NCI-H524 (cell line): ENCODE results near the gene VTI1A.
"Not testable (repeated sequence)": the region's sequence is repeated elsewhere in the genome, so short reads cannot be mapped to it uniquely, and the experiment has no call there.

Experiments
- DNase-seq, 2 experiments: peaks; one replicate each; lab custom pipeline; 2025; lab: John Stamatoyannopoulos, UW

The VTI1A gene

DNA sequence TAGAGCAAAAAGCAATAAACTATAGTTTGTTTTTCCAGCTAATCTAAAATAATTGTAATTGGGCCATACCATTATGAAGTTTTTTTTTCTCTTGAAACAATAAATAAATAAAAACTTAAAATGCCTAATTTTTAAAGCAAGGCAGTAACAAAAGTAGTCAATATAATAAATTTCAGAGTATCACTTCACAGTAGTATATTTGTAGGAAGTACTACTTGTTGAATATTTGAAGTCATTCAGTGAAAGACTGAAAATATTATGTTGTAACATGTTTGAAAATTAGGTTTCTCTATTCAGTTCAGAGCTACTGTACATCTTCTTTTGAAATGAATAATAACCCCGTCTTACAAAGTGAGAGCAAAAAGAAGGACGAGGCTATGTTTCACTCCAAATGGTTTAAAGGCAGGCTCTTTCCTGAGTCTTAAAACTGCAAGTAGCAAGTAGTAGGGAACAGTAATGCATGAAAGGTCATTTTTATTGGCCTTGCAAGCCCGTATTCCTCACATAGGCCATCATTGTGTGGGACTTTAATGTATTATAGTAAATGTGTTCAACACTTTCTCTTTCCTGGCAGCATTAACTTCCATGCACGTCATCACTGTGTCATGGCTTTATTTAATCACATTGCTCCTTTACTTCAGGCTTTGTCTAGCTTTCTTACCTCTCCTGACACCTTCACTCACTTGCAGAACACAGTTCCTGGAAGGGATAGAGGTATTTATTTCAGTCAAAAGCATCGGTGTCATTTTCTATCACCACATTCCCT is 141.4 kb downstream of the VTI1A start:
- no peak for DNase-seq

DNA sequence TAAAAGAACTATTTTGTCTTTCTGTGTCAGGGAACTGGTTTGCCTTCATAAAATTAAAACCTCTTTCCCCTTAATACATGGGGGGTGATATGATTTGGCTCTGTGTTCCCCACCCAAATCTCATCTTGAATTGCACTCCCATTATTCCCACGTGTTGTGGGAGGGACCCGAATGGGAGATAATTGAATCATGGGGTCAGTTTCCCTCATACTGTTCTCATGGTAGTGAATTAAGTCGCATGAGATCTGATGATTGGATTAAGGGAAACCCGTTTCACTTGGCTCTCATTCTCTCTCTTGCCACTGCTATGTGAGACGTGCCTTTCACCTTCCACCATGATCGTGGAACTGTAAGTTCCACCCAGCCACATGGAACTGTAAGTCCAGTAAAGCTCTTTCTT is 142.1 kb downstream of the VTI1A start:
- DNase-seq: no peak

DNA sequence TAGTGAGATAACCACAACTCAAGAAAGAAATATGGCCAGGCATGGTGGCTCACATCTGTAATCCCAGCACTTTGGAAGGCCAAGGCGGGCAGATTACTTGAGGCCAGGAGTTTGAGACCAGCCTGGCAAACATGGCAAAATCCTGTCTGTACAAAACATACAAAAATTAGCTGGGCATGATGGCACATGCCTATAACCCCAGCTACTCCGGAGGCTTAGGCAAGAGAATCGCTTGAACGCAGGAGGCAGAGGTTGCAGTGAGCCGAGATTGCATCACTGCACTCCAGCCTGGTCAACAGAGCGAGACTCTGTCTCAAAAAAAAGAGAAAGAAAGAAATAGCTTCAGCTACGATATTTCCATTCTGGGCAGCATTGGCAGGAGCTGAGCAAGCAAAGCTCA is 143.8 kb downstream of the VTI1A start:
- DNase-seq: not testable (repeated sequence)

DNA sequence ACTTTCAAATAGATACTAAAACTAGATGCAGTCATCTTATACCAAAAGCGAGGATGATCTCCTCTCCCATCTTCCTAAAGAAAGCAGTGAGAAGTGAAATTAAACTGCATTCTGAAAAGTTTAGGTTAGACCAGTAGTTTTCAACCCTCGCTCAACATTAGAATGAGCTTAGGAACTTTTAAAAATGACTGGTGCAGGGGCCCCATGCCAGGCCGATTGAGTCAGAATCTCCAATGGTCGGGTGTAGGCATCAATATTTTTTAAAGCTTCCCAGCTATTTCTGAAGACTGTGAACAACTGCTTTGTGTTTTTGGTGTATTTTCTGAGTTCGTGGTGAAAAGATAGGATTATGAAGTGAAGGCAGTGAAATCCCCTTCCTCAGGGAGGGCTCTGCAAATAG is 146.0 kb downstream of the VTI1A start:
- no peak for DNase-seq

DNA sequence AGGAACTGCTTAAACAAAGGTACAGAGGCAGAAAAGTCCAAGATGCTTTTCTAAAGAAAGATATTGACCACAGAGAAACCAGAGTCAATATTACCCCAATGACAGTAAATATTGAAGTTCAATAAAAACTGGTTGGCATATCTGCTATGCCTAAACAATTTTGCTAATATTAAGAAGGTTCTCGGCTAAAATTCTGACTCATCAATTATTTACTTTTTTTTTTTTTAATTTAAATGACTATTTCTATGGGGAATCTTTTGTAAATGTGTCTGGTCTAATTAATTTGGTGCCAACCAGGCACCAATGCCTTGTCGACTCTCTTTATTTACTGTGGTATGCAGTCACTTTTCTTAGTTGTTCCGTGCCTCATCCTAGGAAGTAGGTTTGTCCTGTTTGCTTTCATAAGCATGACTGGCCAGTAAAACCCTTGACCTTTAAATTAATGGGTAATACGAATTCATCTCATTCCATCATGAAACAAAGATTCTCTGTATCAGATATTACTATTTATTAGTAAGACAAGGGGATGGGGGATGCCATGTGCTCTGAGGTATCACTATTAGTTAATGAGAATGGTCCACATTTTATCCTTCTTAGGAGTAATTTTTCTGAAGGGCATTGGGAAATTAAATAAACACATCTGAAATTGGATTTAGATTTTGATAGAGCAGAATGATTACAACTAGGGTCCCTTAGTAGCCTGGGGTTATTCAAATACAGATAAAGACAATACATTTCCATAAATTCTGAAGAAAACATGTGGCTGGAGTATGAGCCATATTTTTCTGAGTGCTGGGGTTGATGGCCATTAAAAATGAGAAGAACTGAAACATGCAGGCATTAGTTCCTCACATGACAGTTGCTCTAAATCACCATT is 154.4 kb downstream of the VTI1A start:
- no peak for DNase-seq

DNA sequence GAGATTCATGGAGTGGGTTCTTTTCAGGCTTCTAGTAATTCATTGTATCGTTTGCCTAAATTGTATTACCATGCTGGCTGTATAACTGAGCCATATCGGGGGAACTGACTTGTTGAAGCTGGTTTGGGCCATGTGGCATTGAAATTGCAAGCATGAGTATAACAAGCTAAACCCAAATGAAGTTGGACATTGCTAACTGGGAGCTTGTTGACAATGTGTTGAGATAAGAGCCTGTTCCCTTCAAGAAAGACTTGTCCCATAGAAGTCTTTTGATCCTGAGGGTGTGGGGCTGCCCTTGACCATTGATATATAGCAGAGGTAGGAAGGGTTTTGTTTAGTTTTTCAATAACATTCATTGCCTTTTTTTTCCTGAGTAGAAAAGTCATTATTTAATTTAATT is 156.0 kb downstream of the VTI1A start:
- no peak for DNase-seq

DNA sequence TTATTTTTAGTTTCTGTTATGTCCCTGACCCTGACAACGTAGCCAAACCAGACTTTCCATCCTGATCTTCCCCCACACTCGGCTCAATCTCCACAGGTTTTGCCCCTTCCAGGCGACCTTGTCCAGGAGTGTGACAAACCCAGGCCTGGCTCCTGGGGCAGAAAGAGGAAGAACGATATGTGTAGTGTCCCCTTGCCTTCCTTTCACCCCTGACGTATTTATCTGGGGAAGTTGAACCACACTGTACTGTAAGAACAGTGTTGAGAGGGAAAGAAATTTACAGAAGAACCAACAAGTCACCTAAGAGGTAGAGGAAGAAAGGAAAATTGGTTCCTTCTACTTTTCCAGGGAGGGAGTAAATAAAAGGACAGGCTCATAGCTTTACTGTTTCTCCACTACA is 158.0 kb downstream of the VTI1A start:
- no peak for DNase-seq

DNA sequence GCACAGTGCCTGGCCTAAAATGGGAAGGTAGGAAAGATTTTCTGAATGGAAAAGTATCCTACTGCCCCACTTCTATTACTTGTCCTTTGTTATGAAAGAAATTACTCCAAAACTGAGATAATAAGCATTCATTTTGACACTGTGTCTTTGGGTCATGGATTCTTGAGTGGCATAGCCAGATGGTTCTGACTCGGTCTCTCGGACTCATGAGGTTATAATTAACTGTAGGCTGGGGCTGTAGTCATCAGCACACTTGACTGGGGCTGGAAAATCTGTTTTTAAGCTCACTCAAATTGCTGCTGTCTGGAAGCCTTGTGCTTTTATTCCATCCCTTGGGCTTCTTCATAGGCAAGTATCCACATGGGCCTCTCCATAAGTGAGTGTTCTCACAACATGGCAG is 160.5 kb downstream of the VTI1A start:
- peak; percentile 33 to 62 for DNase-seq

DNA sequence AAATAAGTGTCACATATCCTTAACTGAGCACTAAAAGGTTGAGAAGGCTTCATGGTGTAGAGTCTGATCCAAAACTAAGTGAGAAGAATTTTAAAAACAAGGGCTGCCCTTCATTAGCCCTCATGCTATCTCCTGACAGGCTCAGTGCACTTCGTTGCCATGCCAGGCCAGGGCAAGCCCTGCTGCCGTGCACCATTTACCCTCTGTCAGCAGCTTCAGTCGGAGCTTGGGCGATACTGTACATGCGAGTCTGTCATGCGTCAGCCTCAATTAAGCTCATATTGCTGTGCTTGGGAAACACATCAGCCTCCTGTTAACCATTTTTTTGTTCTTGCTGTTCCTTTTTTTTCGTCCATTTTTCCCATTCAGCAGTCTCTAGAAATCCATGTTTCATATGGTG is 166.6 kb downstream of the VTI1A start:
- DNase-seq: no peak

DNA sequence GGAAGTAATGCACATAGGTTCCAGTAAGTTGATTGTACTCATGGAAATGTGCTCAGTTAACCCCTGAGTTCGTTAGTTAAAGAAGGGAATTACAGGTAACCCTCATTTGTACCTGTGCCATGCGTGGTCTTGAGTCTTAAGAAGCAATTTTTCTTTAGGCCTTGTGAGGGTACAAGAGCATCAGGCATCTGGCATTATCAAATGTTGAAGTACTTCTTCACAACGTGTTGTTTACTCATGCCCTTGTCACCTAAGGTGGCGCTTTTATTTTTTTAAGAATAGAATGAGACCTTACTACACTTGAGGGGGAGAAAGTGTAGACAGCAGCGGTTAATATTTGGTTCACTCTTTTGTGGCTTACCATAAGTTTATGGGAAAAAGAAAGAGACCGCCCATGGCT is 167.1 kb downstream of the VTI1A start:
- no peak for DNase-seq

DNA sequence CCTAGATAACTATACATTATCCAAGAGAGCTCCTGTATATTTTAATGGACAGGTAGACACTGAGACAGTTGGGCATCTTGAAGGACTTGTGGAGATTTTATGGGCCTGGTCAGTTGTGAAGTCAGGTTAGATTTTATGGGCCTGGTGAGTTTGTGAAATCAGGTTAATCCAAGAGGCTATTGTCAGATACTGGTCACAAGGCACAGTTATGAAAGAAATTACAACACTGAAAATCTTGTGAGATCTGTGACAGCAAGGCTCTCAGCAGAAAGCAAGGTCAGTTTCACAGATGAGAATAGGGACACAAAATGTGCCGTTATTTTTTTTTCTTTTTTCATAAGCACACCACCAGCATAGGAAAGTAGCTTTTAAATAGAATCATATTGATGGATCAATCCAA is 167.6 kb downstream of the VTI1A start:
- no peak for DNase-seq

DNA sequence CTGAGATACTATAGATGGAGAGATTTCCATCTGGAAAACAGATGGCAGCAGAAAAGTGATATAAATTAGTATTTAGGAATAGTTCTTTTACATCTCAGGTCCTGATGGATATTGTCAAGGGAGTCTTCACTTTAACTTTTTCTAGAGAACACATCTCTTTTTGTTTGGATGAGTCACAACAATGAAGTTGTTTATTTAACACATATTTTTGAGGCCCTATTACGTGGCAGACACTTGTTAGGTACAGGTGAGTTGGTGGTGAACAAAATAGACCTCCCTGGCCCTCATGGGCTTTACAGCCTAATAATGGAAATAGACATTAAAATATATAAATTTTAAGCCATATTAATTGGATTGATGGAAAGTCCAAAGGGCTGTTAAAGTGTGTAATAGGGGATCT is 168.3 kb downstream of the VTI1A start:
- DNase-seq: no peak

DNA sequence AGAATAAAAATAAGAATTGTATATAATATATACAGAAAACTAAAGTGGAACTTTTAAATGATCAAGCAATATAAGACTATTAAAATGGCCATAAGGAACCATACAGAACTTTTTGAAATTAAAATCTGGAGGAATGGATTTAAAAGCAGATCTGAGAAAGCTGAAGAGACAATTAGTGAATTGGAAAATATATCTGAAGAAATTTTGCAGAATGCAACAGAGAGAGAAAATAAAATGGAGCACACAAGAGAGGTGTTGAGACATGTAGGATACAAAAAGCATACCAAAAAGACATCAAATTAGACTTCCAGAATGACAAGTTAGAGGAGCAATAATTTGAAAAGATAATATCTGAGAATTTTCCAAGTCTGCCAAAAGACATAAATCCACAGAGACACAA is 169.6 kb downstream of the VTI1A start:
- no peak for DNase-seq

DNA sequence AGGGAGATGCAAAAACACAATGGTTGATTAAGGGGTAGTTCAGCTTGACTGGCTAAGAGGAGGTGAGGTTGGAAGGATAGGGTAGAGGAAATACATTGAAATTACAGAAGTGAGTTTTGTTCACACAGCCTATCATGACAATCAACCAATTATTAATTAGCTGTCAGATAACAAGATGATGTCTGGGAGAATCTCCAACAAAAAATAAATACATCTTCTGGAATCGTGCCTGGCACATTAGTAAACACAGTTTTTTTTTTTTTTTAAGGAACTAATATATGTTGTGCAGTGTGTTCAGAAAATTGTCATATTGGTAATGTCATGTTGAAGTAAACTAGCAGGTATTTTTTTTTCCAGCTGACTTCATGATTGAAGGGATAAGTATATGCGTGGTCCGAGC is 171.8 kb downstream of the VTI1A start:
- no peak for DNase-seq

DNA sequence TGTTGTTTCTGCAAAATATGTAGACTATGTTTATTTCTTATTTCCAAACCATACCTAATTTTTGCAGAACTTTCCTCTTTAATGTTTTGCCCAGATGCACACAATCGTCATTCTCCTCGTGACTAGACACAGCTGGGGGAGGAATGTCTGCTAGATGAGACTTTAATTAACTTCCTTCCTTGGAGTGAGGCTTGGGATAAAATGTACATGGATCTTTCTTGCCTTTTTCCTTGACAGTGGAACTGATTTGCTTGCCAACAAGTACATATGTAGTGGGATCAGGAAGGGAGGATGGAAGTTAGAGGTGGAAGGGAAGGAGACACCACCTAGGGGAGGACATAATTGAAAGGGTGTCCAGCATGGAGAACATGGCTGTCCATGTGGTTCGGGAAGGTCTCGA is 172.5 kb downstream of the VTI1A start:
- no peak for DNase-seq

DNA sequence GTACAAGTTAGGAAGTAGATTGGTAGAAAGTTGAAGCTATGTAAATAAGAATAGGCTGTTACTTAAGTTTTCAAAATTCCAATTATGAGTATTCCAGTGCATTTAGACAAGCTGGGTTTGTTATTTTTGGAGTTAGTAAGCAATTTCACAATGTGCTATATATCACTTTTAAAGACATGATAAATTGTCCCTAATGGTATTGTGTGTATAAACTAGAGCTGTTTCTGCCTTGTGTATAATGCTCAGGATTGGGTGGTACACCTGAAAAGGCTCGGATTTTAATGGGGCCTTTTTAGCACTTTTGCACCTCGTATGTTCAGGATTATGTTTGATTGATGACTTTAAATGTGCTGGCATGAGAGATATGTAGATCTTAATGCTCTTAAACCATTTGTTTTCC is 175.8 kb downstream of the VTI1A start:
- DNase-seq: no peak

DNA sequence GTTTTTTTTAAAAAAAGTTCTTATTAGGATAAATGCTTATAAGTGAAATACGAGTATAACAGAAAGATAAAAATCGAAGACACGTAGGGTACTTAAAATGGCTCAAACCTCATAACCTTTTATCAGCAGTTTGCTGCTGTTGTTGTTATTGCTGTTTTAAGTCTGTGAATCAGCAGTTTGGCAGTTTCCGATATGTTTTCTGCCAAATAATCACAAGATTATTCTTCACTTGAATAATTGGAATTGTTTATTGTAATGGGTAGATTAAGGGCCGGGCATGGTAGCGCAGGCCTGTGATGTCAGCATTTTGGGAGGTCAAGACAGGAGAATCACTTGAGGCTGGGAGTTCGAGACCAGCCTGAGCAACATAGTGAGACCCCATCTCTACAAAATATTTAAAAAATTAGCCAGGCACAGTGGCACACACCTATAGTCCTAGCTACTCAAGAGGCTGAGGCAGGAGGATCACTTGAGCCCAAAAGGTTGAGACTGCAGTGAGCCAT is 177.6 kb downstream of the VTI1A start:
- no peak for DNase-seq

DNA sequence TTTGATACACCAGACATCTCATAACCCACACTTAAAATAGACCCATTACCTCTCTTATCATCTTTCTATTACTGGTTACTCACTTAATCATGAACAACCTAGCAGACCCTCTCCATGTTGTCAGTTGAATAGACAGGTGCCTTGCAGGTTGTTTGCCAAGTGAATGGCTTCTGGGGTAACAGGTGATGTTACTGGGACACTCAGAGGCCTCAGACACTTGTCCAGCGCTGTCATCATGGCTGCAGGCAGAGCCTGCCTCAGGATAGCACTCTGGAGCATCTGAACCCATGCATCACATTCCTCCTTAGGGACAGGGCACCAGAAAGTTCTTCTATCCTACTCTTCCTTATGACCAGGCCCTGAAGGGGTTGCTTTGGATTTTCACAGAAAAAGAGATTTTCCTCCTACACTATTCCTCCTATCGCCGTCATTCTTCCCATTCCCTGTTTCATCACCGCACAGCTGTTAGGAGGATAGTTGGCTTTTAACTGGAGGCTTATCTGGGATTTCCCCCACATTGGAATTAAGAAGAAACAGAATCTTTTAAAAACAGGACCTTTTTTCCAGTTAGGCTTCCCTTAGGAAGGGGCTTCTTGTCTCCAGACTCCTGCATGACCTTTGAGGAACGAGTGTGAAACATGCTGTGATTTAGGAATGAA is 182.1 kb downstream of the VTI1A start:
- DNase-seq: no peak

DNA sequence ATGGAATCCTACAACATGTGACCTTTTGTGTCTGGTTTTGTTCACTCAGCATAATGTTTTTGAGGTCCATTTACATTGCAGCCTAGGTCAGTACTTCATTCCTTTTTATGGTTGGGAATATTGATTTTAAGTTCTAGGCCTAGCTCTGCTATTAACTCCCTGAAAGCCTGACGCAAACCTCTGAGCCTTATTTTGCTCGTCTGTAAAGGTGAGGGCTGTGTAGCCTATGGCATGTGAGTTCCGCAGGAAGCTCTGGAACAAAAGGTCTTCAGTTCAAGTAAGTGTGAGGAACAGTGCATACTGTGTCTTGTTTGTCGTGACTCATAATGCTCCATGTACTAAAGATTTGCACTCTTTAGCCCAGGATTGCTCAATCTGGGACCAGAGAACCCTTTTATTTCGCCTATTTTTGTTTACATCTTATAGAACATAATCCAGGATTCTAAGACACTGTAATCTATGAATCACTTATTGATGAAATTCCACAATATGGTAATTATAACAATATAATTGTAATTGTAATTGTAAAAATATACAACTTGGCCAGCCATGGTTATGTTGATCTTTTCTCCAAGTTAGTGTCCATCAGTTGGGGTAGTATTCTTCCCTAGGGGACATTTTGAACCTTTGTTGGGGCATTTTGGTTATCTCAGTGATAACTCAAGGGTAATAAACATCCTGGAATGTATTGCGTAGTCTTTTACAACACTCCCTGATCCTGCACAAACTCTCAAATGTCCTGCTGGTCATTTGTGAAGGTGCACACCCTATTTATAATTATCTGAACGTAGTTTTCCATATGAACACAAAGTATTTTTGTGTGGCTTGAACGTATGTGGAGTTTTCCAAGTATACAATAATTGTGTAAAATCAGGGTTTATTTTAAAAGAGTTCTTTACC is 184.7 kb downstream of the VTI1A start:
- DNase-seq: no peak

DNA sequence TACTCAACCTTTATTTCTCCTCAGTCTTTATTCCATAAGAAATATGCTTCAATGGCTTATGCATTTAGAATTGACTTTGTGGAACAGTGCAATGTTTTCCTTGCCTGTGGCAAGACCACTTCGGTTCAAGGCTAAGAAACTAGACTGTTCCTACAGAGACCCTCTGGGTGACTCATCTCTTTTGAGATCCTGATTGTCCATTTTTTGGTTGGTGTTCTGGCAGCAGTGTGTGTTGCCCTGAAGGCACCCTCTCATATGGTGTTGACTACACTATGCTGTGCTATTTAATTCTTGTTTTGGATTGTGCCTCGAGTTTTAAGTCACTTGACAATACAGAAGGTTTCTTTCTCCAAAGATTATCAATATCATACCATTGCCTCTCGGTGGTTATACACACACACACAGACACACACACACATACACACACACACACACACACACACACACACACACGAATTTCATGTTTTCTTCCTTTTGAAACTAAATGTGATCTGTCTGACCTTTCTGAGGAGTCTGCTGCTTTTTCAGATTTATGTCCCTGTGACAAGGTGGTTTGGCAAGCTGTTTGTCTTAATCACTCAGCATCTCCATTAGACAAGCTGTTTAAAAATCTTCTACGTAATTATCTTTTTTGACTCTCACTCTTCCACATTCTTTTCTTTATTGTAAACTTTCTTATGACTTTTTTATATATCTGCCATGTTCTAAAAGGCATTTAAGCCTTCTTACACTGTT is 187.2 kb downstream of the VTI1A start:
- DNase-seq: no peak

DNA sequence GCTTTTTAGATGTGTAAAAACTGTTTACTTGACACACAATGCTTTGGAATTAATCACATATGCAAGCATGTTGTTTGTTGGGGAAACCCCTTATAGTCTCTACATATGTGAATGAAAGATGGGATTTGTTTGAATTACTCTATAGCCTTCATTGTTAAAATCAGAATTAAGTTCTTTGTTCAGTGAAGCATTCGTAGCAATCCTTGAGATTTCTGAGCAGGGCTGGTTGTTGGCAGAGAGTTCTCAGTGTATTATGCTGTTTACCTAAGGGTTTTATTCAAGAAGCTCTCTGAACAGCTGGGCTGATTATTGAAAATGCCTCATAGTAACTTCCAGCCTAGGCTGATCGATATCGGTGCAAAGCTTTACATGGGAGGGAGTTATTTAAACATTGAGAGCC is 190.9 kb downstream of the VTI1A start:
- DNase-seq: no peak
